Urothelium cell line (cell line): ENCODE measurements around the gene SKAP2.

Source experiments
- DNase-seq: peaks from one replicate; pipeline ENCODE4 v3.0.0; 2011; ENCODE audit warnings: low spot score, mixed read lengths
- FAIRE-seq: peaks from 2 replicates; lab custom pipeline; 2011; peaks lifted over from hg19 to GRCh38; lab: Jason Lieb, UNC

The SKAP2 gene, protein sequence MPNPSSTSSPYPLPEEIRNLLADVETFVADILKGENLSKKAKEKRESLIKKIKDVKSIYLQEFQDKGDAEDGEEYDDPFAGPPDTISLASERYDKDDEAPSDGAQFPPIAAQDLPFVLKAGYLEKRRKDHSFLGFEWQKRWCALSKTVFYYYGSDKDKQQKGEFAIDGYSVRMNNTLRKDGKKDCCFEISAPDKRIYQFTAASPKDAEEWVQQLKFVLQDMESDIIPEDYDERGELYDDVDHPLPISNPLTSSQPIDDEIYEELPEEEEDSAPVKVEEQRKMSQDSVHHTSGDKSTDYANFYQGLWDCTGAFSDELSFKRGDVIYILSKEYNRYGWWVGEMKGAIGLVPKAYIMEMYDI

DNA sequence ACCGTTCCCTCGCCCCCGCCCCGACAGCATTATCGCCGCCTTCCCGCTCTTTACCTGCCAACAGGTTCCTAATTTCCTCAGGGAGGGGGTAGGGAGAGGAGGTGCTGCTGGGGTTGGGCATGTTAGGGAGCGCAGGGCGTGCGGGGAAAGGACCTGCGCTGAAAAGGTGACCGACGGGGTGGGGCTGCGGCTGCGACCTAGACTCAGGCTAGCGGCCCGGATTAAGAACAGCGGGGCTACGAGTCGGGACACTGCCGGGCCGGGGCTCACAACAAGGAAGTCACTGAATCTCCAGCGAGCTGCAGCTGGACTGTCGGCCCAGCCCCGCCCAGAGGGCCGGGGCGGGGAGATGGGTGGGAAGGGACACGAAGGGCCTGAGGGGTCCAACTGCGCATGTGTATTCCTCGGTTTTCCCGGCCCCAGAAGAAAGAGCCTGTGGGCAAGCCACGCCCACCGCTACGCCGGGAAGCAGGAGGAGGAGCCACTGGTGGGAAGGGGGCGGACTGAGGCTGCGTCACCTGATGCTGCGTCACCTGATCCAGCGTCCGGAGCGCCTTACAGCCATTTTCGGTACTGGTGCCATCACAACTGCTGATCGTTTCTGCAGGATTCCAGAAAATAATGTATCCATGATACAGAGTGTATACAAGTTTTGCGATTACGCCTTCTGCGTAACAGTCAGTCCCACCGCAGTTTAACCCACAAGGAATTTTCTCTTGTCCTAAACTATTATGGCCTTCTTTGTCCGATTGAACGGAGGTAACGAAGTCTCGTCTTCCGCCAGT, at the start of gene SKAP2:
Gene SKAP2, minus strand, starts transcription at position 282 of the 785 bp plus-strand sequence. Its CDS starts 161 bp downstream, at position 121.
- FAIRE-seq (no peak), DNase-seq (no peak)

DNA sequence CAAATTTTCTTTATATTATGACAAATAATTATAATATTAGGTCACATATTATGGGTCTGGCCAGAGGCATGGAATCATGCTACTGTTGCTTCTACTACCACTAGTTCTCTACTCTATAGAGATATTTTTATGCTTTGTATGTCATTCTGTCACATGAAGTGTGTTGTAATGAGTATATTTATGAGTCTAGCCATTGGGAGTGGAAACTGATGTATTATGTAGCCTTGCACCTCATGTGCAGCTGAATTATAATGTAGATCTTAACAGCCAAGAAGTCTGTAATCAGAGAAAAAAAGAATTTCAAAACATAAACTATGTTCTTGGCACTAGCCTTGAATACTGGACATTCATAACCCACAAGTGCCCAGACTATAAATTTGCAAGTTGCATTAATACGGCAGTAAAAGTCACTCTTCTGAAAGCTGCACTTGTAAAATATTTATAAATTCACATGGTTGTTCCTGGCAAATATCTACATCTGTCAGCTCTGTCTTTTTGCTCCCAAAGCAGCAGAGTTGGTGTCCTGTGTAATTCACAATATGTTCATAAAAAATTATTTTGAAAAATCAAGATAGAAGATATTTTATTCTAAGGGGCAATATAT, 48.6 kb upstream of the SKAP2 start:
- DNase-seq = no peak
- FAIRE-seq = no peak

DNA sequence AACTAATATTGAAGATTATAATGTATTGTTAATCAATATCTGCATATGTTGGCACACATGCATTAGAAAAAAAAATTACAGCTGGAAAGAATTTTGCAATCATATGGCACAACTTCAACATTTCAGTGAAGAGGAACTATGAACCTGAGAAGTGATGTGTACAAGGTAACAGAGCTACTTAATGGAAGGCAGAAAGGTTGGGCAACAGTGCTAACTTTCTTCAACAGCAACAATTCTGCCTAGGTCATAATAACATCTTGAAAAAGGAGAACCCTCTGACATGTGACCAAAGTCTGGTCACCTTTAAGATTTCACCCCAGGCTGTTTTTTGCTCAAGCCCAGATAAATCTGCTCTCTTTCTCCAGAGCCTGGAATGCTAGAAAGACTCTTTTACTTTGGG, 47.9 kb upstream of the SKAP2 start:
- no peak for DNase-seq
- no peak for FAIRE-seq

DNA sequence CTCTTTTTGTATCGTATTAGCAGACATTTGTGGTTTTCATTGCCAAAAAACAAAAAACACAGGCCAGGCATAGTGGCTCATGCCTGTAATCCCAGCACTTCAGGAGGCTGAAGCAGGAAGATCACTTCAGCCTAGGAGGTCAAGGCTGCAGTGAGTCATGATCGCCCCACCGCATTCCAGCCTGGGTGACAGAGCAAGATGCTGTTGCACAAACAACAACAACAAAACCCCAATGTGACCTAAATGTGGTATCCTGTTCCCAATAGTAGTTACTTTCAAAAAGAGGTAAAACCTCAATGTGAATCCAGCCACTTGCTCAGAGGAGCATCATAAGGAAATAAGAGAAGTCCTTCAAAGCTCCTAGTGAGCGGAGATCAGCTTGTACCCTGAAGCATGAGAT, 45.8 kb upstream of the SKAP2 start:
- DNase-seq = peak; percentile 32
- peak; percentile 97 for FAIRE-seq

DNA sequence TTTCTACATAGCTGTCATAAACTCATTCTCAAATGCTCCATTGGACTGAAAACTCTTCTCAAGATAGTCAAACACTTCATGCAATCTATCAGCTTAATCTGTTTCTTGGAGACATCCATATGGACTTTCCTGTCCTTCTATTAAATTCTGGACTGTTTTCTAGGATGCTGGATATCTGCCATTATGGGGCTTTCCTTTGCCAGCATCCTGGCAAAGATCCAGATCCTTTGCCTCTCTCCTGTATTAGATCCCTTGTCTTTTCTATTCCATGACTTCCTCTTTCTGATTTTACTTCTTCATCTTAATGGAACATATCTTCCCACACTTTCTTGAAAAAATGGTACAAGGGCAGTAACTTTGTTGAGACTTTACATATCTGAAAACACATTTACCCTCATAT, 35.9 kb upstream of the SKAP2 start:
- no peak for FAIRE-seq

DNA sequence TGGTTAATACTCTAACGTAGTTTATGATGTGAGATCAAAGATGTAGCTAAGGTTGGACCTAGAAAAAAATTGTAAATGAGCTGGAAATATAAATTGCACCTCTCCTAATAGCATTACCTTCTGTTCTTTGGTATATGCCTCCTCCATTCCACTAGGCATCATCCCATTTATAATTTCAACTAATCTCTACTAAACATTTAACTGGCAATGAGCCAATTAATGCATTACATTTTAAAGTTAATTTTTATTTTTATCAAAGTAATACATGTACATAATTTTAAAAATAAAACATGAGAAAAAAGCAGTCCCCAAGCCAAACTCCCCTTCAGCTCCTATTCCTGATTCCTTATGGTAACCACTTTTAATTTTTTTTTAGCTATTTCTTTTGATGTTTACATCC, 35.1 kb upstream of the SKAP2 start:
- FAIRE-seq (no peak), DNase-seq (no peak)

More for the DNA sequence above, 35.9 kb upstream of the SKAP2 start:
- DNase-seq = no peak

DNA sequence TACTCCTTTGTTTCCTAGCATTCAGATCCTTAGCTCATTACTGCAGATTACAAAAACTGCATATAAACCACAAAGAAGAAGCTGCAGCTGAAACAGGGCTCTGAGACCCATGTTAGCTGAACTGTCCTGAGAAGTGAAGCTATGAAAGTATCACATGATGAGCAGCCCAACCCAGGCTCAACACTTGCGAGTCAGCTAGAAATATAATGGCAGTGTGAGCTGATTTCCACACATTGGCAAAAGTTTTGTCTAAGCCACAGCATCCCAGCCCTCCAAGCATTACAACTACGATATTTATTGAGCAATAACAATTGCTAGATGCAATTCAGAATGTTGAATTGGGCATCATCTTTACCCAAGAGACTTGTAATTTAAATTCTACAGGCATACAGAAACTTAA, 34.5 kb upstream of the SKAP2 start:
- FAIRE-seq = no peak

DNA sequence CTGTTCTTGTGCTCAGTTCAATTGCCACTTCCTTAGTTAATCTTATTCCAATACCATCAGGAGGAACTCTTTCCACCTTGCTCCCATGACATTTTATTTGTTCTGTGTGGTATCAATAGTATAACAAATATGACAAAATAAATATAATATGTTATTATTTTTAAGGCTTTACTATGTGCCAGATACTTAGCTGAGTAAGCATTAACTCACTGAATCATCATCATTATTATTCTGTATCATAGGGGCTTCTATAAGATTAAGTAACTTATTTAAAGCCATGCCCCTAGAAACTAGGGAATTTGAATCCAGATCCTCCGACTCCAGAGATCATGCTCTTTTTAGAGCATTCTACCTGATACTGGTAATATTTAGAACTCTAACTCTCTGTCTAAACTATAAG, 33.5 kb upstream of the SKAP2 start:
- FAIRE-seq = peak; percentile 5
- no peak for DNase-seq

More for the DNA sequence above, 34.5 kb upstream of the SKAP2 start:
- DNase-seq = no peak

DNA sequence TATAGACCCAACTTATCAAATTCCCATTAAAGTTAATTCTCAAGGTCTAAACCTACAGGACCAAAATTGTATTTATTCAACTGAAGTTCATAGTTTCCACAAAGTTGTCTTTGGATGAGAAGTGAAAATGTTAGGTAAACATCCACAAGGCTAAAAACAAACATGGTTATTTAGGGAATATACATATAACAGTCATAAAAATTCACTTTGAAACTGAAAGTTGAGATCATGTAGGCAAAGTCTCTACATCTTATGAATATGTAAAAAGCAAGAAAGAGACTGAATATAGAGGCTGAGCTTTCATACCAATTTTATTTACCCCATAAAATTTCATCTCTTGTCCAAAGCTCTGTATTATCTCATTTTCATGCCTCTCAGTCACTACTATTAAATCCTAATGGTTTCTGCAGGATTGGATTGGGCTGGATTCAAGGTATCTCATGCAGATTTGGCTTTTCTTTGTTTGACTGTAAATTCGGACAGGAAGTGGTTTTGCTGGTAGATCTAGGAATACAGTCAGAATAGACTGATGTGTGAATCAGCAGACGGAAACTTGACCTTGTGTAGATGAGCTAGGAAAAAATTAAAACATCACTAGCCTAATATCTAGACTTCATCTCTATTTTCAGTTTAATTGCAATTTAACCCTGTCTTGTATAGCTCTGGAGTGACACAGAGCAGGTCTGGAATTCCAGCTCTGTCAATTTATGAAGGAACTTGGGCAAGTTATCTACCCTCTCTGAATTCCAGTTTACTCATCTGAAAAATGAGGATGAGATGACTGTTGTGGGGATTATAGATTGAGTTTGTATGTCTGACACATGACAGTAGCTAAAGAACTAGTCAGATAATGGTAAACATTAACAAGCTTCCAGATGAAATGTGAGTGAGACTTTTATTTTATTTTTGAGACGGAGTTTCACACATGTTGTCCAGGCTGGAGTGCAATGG, 27.3 kb upstream of the SKAP2 start:
- FAIRE-seq = peak; percentile 55

DNA sequence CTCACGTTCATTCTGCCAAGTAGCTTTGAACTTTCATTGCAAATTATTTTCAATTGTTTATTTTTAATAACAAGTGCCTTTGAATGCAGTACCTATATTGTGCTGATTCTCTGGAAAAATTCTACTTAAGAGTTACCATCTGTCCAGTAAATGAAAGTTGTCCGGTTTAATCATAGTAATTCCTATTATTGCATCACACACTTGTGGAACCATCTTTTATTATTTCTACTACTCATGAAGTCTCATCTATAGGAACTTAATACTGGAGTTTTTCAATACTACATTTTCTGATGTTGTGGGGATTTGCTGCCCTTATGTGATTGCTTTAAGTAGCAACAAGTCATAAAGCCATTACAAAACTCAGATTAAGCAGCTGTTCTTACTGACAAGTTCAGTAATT, 16.5 kb upstream of the SKAP2 start:
- no peak for DNase-seq
- no peak for FAIRE-seq

More for the DNA sequence above, 27.3 kb upstream of the SKAP2 start:
- peak; percentile 52 for DNase-seq

DNA sequence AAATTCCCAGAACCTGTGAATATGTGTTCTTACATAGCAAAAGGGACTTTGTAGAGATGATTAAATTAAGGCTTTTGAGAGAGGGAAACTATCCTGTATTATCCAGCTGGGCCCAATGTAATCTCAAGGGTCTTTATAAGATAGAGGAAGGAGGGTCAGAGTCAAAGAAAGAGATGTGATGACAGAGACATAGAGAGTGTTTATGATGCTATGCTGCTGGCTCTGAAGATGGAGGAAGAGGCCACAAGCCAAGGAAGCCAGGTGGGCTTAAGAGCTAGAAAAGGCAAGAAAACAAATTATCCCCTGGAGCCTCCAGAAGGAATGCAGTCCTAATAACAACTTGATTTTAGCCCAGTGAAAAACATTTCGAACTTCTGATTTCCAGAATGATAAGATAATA, 15.3 kb upstream of the SKAP2 start:
- DNase-seq (no peak), FAIRE-seq (no peak)

DNA sequence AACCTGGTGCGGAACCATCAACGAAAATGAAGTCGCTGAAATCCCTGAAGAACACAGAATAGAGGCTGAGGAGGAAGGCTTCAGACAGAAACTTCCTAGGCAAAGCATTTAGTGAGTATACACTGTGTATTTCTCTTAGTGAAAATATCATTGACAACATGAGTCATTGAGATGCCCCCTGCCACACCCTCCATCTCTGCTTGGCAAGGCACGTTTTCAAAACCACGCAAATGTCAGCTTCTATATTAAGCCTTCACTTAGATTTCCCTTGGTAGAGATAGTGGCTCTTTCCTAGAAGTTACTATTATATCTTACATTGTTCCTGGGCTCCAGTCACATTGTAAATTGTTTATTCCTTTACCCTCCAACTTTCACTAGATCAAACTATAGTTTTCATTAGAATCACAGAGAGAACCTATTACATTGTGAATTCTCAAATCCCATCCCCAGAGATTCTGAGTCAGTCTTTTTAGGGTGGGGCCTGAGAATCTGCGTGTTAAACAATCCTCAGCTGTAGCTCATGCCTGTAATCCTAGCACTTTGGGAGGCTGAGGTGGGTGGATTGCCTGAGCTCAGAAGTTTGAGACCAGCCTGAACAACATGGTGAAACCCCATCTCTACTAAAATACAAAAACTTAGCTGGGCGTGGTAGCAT, 4.6 kb upstream of the SKAP2 start:
- peak; percentile 26 for DNase-seq

DNA sequence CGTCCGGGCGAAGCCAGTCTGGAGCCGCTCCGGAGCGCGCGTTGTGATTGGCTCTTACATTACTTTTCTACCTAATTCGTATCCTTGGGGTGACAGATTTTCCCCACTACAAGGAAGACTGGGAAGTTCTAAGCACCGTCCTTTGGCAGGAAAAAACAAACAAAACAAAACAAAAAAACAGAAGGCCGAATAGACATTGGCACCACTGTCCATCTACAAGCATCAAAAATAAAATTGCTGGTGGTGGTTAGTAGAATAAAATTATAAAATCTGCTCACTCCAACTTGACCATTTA, 651 bp upstream of the SKAP2 start:
- FAIRE-seq (no peak), DNase-seq (no peak)

More for the DNA sequence above, 4.6 kb upstream of the SKAP2 start:
- FAIRE-seq = no peak

DNA sequence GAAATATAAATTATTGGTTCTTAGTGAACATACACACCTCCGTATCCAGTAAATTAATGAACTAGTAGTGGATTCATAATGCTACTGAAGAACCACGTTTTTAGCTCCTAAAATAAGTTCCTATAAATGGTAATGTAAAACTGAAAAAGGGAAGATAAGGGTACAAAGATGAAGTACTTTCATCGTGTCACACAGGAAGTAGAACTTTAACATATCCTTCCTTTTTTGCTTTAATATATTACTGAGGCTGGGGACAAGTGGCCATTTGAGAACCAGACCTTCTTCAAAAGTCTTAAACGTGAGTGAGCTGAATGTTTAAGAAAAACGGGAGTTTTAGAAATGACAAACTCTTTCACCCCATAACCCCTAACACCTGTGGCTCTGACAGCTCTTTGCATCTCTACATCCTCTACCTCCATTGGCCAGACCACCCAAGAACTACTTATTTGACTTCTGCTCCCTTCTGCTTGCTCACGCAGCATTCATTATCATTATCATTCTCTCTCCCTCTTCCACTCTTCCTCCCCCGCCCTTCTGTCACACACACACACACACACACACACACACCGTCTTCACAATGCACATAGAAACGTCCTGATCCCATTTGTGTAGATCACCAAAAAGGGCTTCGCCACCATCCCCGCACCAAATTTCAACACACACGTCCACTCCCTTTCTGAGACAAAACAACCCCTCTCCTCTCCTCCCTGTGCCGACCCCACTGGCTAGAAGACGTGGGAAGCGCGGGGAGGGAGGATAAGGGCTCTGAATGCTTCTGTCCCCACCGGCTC, 677 bp downstream of the SKAP2 start:
- no peak for DNase-seq
- peak; percentile 13 for FAIRE-seq

DNA sequence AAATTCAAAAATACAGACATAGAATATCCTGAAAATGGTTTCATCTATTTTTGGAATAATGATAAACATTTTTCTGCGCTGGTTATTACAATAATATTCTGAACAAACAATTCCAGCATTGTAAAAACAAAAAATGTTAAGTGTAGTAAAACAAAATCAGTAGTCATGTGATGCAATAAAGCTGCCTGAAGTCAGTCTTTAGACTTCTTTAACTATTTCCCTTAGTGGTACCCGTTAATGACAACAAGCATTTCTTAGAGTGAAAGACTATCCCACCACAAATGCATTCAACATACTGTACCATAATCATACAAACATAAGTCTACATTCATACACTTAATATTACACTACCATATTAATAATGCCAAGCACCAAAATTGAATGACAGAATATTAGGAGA, 1.6 kb downstream of the SKAP2 start:
- DNase-seq (no peak), FAIRE-seq (no peak)

DNA sequence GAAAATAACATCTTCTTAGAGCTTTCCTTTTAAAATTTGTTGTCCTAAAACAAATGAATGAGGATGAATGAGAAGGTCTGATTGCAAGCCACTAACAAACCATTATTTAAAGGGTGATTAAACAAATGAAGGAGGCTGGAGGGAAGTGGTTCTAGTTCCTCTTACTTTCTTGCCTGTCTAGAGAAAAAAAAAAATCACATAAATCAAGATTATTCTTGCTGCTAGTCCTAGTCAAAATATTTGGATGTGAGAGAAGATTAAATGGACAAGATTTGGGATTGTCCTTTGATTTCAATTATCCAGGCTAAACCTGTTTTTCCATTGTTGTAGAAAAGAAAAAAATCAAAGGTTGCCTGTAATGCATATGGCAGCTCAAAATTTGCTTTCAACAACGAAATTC, 3.3 kb downstream of the SKAP2 start:
- no peak for DNase-seq

DNA sequence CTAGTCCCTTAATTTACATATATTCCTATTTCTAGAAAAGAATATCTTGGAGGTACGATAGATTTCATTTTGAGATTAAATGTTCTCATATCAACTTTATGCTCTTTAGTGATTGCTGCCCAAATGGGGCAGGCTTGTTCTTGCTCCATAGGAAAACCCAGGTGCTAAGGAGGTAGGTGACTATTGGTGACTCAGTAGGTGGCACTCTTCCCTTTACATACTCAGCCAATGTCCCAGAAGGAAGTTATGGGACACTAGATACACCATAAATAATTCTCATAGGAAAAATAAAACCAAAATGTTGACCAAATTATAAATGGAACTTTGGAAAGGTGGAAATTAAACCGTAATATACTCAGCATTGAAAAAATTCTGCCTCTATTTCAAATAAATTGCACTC, 4.0 kb downstream of the SKAP2 start:
- DNase-seq = peak; percentile 24

More for the DNA sequence above, 3.3 kb downstream of the SKAP2 start:
- no peak for FAIRE-seq

DNA sequence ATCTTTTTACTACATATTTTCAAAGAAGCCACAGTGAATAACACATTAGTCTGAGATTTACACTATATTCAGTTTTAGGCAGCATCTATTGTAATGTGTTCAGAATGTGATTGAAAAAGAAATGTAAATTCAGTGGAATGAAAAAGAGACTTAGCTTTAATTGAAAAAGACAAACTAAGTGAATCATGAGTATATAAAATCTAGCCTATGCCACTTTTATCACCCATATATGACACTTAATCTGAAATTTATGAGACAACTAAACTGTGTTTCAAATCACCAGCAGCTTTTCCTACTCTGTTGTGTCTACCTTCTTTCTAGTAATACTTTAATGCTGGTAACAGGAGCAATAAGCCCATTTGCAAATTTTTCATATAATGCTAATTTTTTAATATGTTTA, 4.7 kb downstream of the SKAP2 start:
- FAIRE-seq (no peak), DNase-seq (no peak)

More for the DNA sequence above, 4.0 kb downstream of the SKAP2 start:
- no peak for FAIRE-seq

DNA sequence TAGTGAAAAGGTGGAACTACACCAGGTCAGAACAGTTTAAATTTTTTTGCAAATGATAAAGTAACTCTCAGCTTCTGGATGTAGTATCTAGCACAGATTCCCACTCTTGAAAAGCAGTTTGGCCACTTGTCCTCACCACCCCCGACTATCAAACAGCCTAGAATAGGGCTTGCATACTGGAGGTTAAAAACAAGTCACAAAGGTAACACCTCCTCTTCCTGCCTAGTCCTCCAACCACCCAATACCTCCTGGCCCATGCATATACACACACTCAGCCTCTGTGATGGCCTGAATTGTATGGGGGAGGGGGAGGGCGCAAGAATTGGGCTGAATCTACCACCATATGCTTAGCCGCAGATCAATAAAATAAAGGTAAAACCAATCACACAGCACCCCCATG, 5.7 kb downstream of the SKAP2 start:
- DNase-seq = no peak
- FAIRE-seq = no peak
